Breast epithelium (tissue), 3 donors: Measurements from ENCODE around the gene GPC2.

Source experiments
- POLR2AphosphoS5 ChIP-seq, 3 donors: sonication (generic); formaldehyde crosslinking; IDR thresholded peaks; one replicate each; pipeline ENCODE4 v1.6.1; 2017; ENCODE audit warnings: antibody characterized with exemption in 3 of 3
- TF ChIP-seq, protein P1 (sequence below), 3 donors: fragments of 450-650 bp; IDR thresholded peaks; one replicate each; pipeline ENCODE4 v1.5.1; 2016 to 2017; ENCODE audit warnings: antibody characterized with exemption in 3 of 3, mild to moderate bottlenecking in 3 of 3, moderate library complexity in 3 of 3

DNA sequence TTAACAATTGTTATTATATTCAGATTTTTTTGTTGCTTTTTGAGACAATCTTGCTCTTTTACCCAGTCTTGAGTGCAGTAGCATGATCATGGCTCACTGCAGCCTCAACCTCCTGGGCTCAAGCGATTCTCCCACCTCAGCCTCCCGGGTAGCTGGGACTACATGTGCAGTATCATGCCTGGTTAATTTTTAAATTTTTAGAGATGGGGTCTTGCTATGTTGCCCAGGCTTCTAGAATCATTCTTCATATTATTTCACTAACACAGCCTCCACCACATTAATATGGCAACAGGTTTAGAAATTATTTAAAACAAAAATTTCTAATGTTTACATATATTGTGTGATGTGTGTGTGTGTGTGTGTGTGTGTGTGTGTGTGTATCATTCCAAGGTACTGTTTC is 29.9 kb downstream of the GPC2 start:
- TF ChIP-seq, protein P1, sequence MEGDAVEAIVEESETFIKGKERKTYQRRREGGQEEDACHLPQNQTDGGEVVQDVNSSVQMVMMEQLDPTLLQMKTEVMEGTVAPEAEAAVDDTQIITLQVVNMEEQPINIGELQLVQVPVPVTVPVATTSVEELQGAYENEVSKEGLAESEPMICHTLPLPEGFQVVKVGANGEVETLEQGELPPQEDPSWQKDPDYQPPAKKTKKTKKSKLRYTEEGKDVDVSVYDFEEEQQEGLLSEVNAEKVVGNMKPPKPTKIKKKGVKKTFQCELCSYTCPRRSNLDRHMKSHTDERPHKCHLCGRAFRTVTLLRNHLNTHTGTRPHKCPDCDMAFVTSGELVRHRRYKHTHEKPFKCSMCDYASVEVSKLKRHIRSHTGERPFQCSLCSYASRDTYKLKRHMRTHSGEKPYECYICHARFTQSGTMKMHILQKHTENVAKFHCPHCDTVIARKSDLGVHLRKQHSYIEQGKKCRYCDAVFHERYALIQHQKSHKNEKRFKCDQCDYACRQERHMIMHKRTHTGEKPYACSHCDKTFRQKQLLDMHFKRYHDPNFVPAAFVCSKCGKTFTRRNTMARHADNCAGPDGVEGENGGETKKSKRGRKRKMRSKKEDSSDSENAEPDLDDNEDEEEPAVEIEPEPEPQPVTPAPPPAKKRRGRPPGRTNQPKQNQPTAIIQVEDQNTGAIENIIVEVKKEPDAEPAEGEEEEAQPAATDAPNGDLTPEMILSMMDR (IDR thresholded peaks at IDR 0.05): no peak
- TF ChIP-seq POLR2AphosphoS5 (IDR thresholded peaks at IDR 0.05): no peak
